Psoas muscle (tissue), 8 donors: ENCODE measurements around the gene PLD3. TPM values are rescaled to one million over a fixed set of nuclear protein-coding genes. Genes with fewer than 3 reads are reported as not detected.
A peak's percentile ranks its signal among the peaks of the same experiment; 100 is the strongest.

Source experiments
- ATAC-seq, 4 donors: fragments of 200-7000 bp; cut with Tn5 transposase; one replicate each; pipeline ENCODE4 v1.9.1; 2020; ENCODE audit warnings: moderate library complexity in 3 of 4, mild to moderate bottlenecking in 2 of 4
- DNase-seq, 2 donors: peaks; one replicate each; pipeline ENCODE4 v3.0.0-alpha.2; 2020
- H3K27ac ChIP-seq: fragments of 200-600 bp; one replicate; pipeline ENCODE4 v1.8.0; 2022
- H3K27me3 ChIP-seq, 3 donors: fragments of 200-600 bp in 1 of 3; one replicate each; pipeline versions ENCODE4 v1.6.1 to v1.8.0; 2013 to 2022; ENCODE audit warnings: low read length in 2 of 3, mild to moderate bottlenecking in 2 of 3, moderate library complexity in 1 of 3; ENCODE audit not compliant: insufficient read depth in 3 of 3
- H3K36me3 ChIP-seq, 2 donors: fragments of 200-600 bp in 1 of 2; one replicate each; pipeline versions ENCODE4 v1.6.1 to v1.8.0; 2013 to 2022; ENCODE audit warnings: low read depth in 1 of 2, mild to moderate bottlenecking in 1 of 2, moderate library complexity in 1 of 2; ENCODE audit not compliant: insufficient read depth in 1 of 2
- H3K4me1 ChIP-seq: fragments of 200-600 bp; one replicate; pipeline ENCODE4 v1.8.0; 2022
- H3K4me3 ChIP-seq: fragments of 200-600 bp; one replicate; pipeline ENCODE4 v1.8.0; 2022; ENCODE audit warnings: mild to moderate bottlenecking
- H3K9me3 ChIP-seq: fragments of 200-600 bp; one replicate; pipeline ENCODE4 v1.8.0; 2022
- WGBS, 3 donors: extraction: QIAGEN DNeasy Blood & Tissue Kit; methylation state at CpG; one replicate each; pipeline versions ENCODE4 v1.1.6 to v1.1.7; 2013; 5-methylcytosine and 5-hydroxymethylcytosine counted together
- intact Hi-C, 2 donors: fragments of 100-400 bp; cut with DNase I; formaldehyde crosslinking; loops; one replicate each; pipeline versions ENCODE4 v1.11.0 to v1.14.2; 2022
- polyA plus RNA-seq, 3 donors: library from polyadenylated mRNA; stranded (reverse); fragments of 200-250 nt; gene quantifications; one replicate each; pipeline ENCODE4 v1.2.3, GENCODE V29; 2013
- total RNA-seq, 4 donors: library from RNA; stranded (reverse); fragmentation: NEBNext Ultra II Directional in 2 of 4; extraction: Animal tissue kit (Norgen Biotek cat#: 25700) in 2 of 4; gene quantifications; one replicate each; pipeline versions ENCODE4 v1.2.1 to v1.2.4, GENCODE V29; 2021 to 2023
- TF ChIP-seq, protein P1 (sequence below): fragments of 200-600 bp; IDR thresholded peaks from one replicate; pipeline ENCODE4 v1.8.0; 2022; ENCODE audit warnings: antibody characterized with exemption
- donor health status: healthy with polysubstance abuse.
- donor health status: DM: no; HTN: no; CAD: no; lungs with moderate emphysema.
- donor health status: Bipolar disorder and iron deficiency.
- donor health status: healthy.
- donor health status: DM: yes; HTN: yes; CAD: no.
- donor health status: DM: no; HTN: no; CAD: no.
- donor health status: DM: no; HTN: no; CAD: no.
- donor health status: DM: yes; HTN: yes; CAD: no.

PLD3 gene
- total and polyA plus RNA-seq, 7 donors: 60.2 to 116 (median 84.2) TPM

DNA sequence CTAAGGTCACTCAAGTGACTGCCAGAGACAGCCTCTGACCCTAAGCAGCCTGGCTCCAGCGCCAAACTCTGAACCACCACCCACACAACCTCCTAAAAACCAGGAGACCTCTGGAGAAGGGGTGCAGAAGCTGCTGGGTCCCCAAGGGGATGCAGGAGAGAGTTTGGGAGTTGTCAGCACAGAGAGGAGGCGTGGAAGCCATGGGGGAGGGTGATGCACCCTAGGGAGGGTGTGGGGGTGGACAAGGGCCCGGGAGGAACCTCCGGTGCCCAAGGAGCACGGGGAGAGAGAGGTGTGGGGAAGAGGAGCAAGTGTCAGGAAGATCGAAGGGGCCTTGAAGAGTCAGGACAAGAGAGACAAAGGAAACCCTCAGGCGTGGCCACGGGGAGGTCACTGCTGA is 43.6 kb downstream of the PLD3 start:
- H3K4me1 ChIP-seq: no peaks in the 10 kb centered on the region
- 68 to 73% (median 68%) methylated on average over 8 of the region's 8 CpGs for WGBS, 3 donors
- no peak for ATAC-seq
- H3K4me3 ChIP-seq: no peak overlapping the region
- no peaks in the 10 kb centered on the region for H3K27me3 ChIP-seq
- H3K9me3 ChIP-seq: no peaks in the 10 kb centered on the region
- intact Hi-C loops: no loop called here
- DNase-seq: no peak
- no peak overlapping the region for H3K27ac ChIP-seq
- TF ChIP-seq, protein P1, sequence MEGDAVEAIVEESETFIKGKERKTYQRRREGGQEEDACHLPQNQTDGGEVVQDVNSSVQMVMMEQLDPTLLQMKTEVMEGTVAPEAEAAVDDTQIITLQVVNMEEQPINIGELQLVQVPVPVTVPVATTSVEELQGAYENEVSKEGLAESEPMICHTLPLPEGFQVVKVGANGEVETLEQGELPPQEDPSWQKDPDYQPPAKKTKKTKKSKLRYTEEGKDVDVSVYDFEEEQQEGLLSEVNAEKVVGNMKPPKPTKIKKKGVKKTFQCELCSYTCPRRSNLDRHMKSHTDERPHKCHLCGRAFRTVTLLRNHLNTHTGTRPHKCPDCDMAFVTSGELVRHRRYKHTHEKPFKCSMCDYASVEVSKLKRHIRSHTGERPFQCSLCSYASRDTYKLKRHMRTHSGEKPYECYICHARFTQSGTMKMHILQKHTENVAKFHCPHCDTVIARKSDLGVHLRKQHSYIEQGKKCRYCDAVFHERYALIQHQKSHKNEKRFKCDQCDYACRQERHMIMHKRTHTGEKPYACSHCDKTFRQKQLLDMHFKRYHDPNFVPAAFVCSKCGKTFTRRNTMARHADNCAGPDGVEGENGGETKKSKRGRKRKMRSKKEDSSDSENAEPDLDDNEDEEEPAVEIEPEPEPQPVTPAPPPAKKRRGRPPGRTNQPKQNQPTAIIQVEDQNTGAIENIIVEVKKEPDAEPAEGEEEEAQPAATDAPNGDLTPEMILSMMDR: no peak
- H3K36me3 ChIP-seq: no peaks in the 10 kb centered on the region

DNA sequence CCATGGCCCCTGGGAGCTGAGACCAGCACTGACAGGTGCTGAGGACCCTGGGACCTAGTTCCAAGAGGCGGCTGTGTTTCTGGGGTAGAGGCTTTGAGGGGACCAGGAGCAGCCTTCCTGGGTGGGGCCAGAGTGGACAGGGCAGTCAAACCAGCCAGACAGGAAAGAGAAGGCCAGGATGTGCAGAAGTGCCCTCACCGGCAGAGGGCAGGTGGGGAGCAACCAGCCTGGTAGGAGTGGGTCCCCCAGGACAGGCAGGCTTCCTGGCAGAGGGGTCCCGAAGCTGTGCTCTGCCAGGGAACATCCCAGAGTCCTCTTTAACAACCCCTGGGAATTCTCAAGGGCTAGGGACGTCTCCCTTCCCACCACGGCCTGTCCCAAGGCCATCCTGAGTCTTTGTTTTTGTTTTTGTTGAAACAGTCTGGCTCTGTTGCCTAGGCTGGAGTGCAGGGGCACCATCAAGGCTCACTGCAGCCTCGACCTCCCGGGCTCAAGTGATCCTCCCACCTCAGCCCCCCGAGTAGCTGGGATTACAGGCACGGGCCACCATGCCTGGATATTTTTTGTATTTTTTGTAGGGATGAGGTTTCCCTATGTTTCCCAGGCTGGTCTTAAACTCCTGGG is 44.5 kb downstream of the PLD3 start:
- H3K27ac ChIP-seq: no peak overlapping the region
- no peaks in the 10 kb centered on the region for H3K36me3 ChIP-seq
- no peaks in the 10 kb centered on the region for H3K4me1 ChIP-seq
- no peaks in the 10 kb centered on the region for H3K9me3 ChIP-seq
- no peak for DNase-seq
- peak; percentile 55 to 85 (median 76) for ATAC-seq
- TF ChIP-seq, protein P1: peak; percentile 20
- 33 to 34% (median 34%) methylated on average over 9 of the region's 9 CpGs for WGBS, 3 donors
- intact Hi-C loops: no loop called here
- H3K27me3 ChIP-seq: no peaks in the 10 kb centered on the region
- no peak overlapping the region for H3K4me3 ChIP-seq

DNA sequence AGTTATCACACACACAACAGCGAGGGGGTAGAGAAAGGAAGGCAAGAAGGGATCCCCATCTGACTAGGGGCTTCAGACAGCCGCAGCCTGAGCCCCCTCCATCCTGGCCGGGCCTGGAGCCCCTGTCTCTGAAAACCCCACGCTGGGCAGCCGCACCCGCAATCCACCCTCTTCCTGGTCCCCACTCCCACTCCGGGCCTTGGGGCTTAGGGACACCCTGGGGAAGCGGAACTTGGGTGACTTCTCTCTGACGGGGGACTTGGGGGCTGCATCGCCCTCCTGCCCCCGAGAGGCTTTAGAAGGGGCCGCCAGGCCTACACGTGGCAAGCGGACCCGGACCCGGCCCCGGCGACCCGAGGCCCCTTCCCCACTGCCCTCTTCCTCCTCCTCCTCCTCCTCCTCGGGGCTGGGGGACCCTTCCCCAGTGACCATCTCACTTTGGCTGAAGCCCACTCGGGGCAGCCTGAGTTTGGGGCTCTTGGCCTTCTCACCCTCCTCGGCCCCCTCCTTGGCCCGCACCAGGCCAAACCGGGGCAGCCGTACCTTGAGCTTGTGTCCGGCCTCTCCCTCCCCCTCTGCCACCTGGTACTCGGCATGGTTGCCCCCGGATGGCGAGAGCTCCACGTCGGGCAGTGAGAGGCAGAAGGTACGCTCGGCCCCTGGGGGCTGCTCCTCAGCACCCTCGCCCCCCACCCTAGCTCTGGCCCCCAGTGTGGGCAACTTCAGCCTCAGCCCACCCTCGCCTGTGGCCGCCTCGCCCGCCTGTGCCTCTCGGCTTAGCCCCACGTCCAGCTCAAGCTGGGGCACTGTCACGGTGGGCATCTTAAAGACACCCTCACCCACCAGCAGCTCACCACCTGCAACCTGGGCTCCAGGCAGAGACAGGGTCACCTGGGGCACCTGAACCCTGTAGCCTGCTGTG is 45.7 kb downstream of the PLD3 start:
- intact Hi-C loops: no loop called here
- ATAC-seq (no peak), DNase-seq (no peak)
- H3K36me3 ChIP-seq: no peaks in the 10 kb centered on the region
- 83 to 89% (median 86%) methylated on average over 40 to 41 of the region's 41 CpGs for WGBS, 3 donors
- H3K9me3 ChIP-seq: no peaks in the 10 kb centered on the region
- no peaks in the 10 kb centered on the region for H3K27me3 ChIP-seq
- H3K4me1 ChIP-seq: no peaks in the 10 kb centered on the region
- TF ChIP-seq, protein P1: no peak
- H3K27ac ChIP-seq: no peak overlapping the region
- no peak overlapping the region for H3K4me3 ChIP-seq

DNA sequence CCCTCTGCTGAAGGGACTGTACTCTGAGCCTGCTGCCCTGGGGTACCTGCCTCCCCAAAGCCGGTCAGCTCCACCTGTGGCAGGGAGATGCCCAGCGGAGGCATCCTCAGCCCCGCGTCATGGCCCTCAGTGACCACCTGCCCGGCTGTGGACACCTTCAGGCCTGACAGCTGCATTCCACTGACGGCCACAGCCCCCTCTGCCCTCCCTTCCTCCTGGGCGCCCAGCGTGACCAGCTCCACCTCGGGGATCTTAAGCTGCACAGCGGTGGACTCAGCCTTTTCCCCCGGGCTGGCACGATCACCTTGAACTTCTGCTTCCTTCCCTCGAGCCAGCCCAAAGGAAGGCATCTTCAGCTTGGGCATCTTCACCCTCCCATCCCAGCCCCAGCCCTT is 46.3 kb downstream of the PLD3 start:
- intact Hi-C loops: loop anchor here (5.0 kb wide), 1 partner anchor 38 kb away; no protein-coding TSS in a partner anchor
- no peak for ATAC-seq
- H3K27ac ChIP-seq: no peak overlapping the region
- no peaks in the 10 kb centered on the region for H3K9me3 ChIP-seq
- 67 to 73% (median 72%) methylated on average over 13 of the region's 13 CpGs for WGBS, 3 donors
- H3K36me3 ChIP-seq: no peaks in the 10 kb centered on the region
- no peak overlapping the region for H3K4me3 ChIP-seq
- no peaks in the 10 kb centered on the region for H3K4me1 ChIP-seq
- TF ChIP-seq, protein P1: no peak
- no peaks in the 10 kb centered on the region for H3K27me3 ChIP-seq
- no peak for DNase-seq
